ENCODE results near the gene SIGLEC14.

The SIGLEC14 gene

DNA sequence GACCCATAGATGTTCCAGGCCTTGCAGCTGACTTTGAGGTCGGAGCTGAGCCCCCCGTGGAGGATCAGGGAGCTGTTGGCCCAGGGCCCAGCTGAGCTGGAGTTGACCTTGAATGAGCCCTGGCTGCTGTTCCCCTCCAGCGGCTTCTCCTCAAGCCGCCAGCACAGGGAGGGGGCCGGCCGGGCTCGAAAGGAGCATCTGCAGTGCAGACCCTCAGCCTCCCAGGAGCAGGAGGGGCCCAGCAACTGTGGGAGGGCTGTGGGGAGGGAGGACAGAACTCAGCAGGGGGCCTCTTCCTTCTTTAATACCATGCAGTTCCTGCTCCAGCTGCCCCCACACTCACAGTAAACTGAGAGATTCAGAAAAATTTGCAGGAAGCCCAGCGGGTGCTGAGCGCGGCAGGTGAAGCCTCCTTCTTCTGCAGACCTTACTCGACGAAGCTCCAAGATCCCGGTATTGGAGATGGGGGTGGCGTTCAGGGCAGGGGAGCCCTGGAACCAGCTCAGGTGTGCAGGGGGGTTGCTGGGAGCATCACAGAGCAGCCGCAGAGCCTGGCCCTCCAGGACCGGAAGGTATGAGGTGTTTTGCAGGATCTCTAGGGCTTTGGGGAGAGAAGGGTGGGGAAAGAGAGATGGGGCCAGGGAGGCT is 19.0 kb downstream of the SIGLEC14 start:
- Histone ChIP-seq H3K27me3 (ENCODE audit: low read depth) (no peaks in the 10 kb centered on the region), H3K36me3 (replicated peaks) (no peaks in the 10 kb centered on the region), H3K4me3 (no peak overlapping the region), H3K9me3 (no peaks in the 10 kb centered on the region), H3K4me1 (no peaks in the 10 kb centered on the region)
- DNase-seq (ENCODE audit: low spot score in 2 of 2), result no peak
- in situ Hi-C loops (cut with MboI; ENCODE audit: low sequenced_read_pairs), result no loop called here

- no peak for DNase-seq (ENCODE audit: low spot score in 2 of 2)
- Histone ChIP-seq H3K4me1 (no peaks in the 10 kb centered on the region), H3K4me3 (no peak overlapping the region), H3K36me3 (replicated peaks) (no peaks in the 10 kb centered on the region), H3K9me3 (no peaks in the 10 kb centered on the region), H3K27me3 (ENCODE audit: low read depth) (no peaks in the 10 kb centered on the region)
- in situ Hi-C loops (cut with MboI; ENCODE audit: low sequenced_read_pairs), result no loop called here
These were observed 19.9 kb downstream of the SIGLEC14 start for GRCh38 chr19:51626675-51627074.

DNA sequence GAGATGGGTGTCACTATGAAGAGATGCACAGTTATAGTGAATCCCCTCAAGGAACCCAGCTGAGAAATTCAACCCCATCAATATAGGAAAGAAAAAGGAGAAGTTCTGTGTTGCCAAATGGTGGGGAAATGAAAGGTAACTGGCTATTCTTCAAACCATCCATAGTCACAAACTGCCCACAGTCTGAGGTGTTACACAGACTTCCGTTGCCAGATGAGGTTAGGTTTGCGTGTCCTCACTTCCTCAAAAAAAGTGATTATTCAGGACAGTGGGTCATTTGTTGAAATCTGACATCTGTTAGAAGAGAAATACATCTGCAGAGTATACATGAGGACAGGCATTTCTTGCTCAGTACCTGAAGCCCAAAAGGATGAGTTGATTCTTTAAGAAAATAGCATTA is 25.4 kb downstream of the SIGLEC14 start:
- in situ Hi-C loops (cut with MboI; ENCODE audit: low sequenced_read_pairs), result no loop called here

DNA sequence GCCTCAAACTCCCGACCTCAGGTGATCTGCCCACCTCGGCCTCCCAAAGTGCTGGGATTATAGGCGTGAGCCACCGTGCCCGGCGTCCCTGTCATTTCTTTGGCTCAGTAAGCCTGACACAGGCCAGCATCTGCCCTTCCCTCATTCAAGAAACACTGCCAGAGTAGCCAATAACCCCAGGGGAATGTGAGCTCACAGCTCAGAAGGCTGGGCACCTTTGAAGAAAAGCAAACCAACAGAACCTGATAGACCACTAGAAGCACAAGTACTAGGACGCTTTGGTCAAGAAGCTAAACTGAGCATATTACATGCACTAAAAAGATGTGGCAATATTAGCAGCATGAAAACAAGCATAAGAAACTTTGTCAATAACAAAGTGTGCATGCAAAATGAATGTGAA is 30.6 kb downstream of the SIGLEC14 start:
- H3K4me3 ChIP-seq, result no peak overlapping the region
- no peaks in the 10 kb centered on the region for H3K4me1 ChIP-seq
- no peaks in the 10 kb centered on the region for H3K9me3 ChIP-seq
- H3K36me3 ChIP-seq (replicated peaks), result no peaks in the 10 kb centered on the region
- in situ Hi-C loops (cut with MboI; ENCODE audit: low sequenced_read_pairs), result no loop called here
- H3K27me3 ChIP-seq (ENCODE audit: low read depth), result no peaks in the 10 kb centered on the region
- no peak for DNase-seq (ENCODE audit: low spot score in 2 of 2)

More for the DNA sequence above, 25.4 kb downstream of the SIGLEC14 start:
- Histone ChIP-seq H3K4me3 (no peak overlapping the region), H3K27me3 (ENCODE audit: low read depth) (no peaks in the 10 kb centered on the region), H3K9me3 (no peaks in the 10 kb centered on the region), H3K4me1 (no peaks in the 10 kb centered on the region), H3K36me3 (replicated peaks) (no peaks in the 10 kb centered on the region)
- no peak for DNase-seq (ENCODE audit: low spot score in 2 of 2)

- Histone ChIP-seq H3K4me3 (no peak overlapping the region), H3K36me3 (replicated peaks) (no peaks in the 10 kb centered on the region), H3K27me3 (ENCODE audit: low read depth) (no peaks in the 10 kb centered on the region), H3K4me1 (no peaks in the 10 kb centered on the region), H3K9me3 (no peaks in the 10 kb centered on the region)
- DNase-seq (ENCODE audit: low spot score in 2 of 2), result no peak
- in situ Hi-C loops (cut with MboI; ENCODE audit: low sequenced_read_pairs), result no loop called here
These were observed 31.8 kb downstream of the SIGLEC14 start for GRCh38 chr19:51614789-51615188.

- DNase-seq (ENCODE audit: low spot score in 2 of 2), result no peak
- no peak overlapping the region for H3K4me3 ChIP-seq
- H3K36me3 ChIP-seq (replicated peaks), result no peaks in the 10 kb centered on the region
- H3K27me3 ChIP-seq (ENCODE audit: low read depth), result no peaks in the 10 kb centered on the region
- H3K4me1 ChIP-seq, result no peaks in the 10 kb centered on the region
- in situ Hi-C loops (cut with MboI; ENCODE audit: low sequenced_read_pairs), result no loop called here
- H3K9me3 ChIP-seq, result no peaks in the 10 kb centered on the region
These were observed 36.0 kb downstream of the SIGLEC14 start for GRCh38 chr19:51610576-51610975.

GRCh38 chr19:51607920-51608562 is 38.6 kb downstream of the SIGLEC14 start:
- H3K27me3 ChIP-seq (ENCODE audit: low read depth), result no peaks in the 10 kb centered on the region
- H3K9me3 ChIP-seq, result no peaks in the 10 kb centered on the region
- no peak overlapping the region for H3K4me3 ChIP-seq
- no peaks in the 10 kb centered on the region for H3K36me3 ChIP-seq (replicated peaks)
- no peaks in the 10 kb centered on the region for H3K4me1 ChIP-seq
- in situ Hi-C loops (cut with MboI; ENCODE audit: low sequenced_read_pairs), result no loop called here
- peak; percentile 50 to 92 for DNase-seq (ENCODE audit: low spot score in 2 of 2)

- no peaks in the 10 kb centered on the region for H3K36me3 ChIP-seq (replicated peaks)
- no peaks in the 10 kb centered on the region for H3K27me3 ChIP-seq (ENCODE audit: low read depth)
- no peak for DNase-seq (ENCODE audit: low spot score in 2 of 2)
- in situ Hi-C loops (cut with MboI; ENCODE audit: low sequenced_read_pairs), result no loop called here
- H3K4me1 ChIP-seq, result no peaks in the 10 kb centered on the region
- H3K9me3 ChIP-seq, result no peaks in the 10 kb centered on the region
- H3K4me3 ChIP-seq, result no peak overlapping the region
These were observed 39.5 kb downstream of the SIGLEC14 start for GRCh38 chr19:51607077-51607476.

DNA sequence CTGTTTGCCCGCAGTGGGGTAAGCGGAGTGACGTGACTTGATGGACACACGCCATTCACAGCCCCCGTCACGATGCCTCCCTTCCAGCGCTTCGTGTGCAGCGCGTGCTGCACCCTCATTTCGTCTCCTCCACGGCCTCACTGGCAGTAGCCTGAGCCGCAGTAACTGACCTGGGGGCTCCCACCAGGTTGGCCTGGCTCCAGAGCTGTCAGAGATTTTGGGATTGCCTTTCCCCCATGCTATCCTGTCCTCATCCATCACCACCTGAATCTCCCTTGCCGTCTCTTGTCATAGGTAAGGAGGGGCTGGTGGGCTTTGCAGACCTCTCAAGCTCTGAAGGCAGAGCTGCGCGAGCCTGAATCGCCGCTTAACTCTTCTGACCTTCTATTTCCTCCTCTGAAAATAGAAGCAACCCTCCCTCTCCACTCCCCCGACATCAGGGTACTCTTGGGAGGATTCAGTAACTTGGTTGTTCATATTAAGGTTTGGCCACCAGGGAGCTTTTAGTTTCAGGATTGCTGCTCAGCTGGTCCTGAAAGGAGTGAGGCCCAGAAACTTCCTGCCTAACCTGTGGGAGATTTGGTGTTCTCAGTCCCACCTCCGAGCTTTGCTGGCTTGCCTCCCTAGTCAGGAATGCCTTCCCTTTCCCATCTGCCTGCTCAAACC is 44.3 kb downstream of the SIGLEC14 start:
- H3K36me3 ChIP-seq (replicated peaks), result no peaks in the 10 kb centered on the region
- H3K4me3 ChIP-seq, result no peak overlapping the region
- no peak for DNase-seq (ENCODE audit: low spot score in 2 of 2)
- in situ Hi-C loops (cut with MboI; ENCODE audit: low sequenced_read_pairs), result no loop called here
- H3K27me3 ChIP-seq (ENCODE audit: low read depth), result no peaks in the 10 kb centered on the region
- no peaks in the 10 kb centered on the region for H3K9me3 ChIP-seq
- H3K4me1 ChIP-seq, result no peaks in the 10 kb centered on the region

DNA sequence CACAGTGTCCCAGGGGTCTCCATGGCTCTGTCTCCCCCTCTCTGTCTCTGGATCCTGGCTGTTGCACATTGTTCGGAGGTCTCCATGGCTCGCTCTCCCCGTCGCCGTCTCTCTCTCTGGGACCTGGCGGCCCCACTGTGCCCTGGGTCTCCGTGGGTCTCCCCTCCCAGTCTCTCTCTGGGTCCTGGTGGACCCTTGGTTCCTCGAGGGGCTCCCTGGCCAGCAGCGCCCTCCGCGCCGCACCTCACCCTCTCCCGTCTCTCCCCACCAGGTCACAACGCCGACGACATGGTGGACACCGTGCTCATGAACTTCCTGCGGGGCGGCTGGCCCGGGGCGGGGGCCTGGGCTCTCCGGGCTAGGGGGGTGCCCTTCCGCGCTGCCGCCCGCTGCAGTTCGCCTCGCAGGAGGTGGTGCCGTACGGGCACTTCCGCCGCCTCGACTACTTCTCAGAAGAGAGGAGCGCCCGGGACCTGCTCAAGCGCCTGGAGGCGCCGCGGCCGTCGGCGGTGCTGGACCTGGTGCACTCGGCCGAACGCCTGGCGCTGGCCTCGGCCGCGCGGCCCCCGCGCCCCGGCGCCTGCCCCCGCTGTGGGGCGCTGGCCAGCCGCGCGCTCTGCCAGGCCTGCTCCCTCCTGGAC is 45.6 kb downstream of the SIGLEC14 start:
- no peak for DNase-seq (ENCODE audit: low spot score in 2 of 2)
- Histone ChIP-seq H3K27me3 (ENCODE audit: low read depth) (no peaks in the 10 kb centered on the region), H3K9me3 (no peaks in the 10 kb centered on the region), H3K4me3 (no peak overlapping the region), H3K36me3 (replicated peaks) (no peaks in the 10 kb centered on the region), H3K4me1 (no peaks in the 10 kb centered on the region)
- in situ Hi-C loops (cut with MboI; ENCODE audit: low sequenced_read_pairs), result no loop called here

DNA sequence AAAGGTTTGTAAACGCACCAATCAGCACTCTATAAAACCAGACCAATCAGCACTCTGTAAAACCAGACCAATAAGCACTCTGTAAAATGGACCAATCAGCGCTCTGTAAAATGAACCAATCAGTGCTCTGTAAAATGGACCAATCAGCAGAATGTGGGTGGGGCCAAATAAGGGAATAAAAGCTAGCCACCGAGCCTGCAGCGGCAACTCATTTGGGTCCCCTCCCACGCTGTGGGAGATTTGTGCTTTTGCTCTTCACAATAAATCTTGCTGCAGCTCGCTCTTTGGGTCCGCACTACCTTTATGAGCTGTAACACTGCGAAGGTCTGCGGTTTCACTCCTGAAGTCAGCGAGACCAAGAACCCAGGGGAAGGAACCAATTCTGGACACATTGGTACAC is 47.5 kb downstream of the SIGLEC14 start:
- Histone ChIP-seq H3K36me3 (replicated peaks) (no peaks in the 10 kb centered on the region), H3K4me3 (no peak overlapping the region), H3K9me3 (no peaks in the 10 kb centered on the region), H3K4me1 (no peaks in the 10 kb centered on the region), H3K27me3 (ENCODE audit: low read depth) (no peaks in the 10 kb centered on the region)
- DNase-seq (ENCODE audit: low spot score in 2 of 2), result no peak
- in situ Hi-C loops (cut with MboI; ENCODE audit: low sequenced_read_pairs), result no loop called here

DNA sequence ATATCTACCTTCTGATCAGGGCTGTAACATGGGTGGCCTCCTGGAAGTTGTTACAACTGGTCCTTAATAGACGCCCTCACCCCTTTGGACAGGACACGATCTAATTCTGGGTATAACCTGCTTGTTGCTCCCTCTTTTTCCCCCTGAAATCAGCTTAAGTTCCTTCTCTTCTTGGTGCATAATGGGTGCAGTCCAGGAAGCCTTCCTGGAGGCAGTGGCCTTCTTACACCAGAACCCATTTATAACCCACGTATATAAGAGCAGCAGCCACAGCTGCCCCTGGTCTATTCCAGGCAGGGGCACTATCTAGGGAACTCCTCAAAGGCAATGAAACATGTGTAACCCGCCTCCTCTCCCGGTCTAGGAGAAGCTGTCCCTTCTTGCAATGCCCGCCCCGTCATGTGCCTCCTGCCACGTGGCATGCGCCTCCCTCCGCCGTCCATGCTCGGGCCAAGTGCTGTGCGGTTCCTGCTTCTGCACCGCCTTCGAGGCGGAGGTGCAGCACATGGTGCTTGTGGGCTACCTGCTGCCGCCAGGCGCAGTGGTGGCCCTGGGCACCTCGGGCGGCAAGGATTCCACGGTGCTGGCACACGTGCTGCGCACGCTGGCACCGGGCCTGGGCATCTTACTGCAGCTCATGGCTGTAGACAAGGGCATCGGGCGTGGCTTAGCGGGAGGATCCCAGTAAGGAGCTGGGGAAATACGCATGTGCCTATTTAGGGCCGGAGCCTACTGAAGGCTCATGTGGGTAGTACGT is 48.3 kb downstream of the SIGLEC14 start:
- no peaks in the 10 kb centered on the region for H3K9me3 ChIP-seq
- no peaks in the 10 kb centered on the region for H3K27me3 ChIP-seq (ENCODE audit: low read depth)
- H3K36me3 ChIP-seq (replicated peaks), result no peaks in the 10 kb centered on the region
- no peak for DNase-seq (ENCODE audit: low spot score in 2 of 2)
- peaks cover 4% of the 10 kb centered on the region; the same call in 1 of the 2 replicates for H3K4me1 ChIP-seq
- H3K4me3 ChIP-seq, result no peak overlapping the region
- in situ Hi-C loops (cut with MboI; ENCODE audit: low sequenced_read_pairs), result no loop called here

Data from HAP-1 (cell line).